Measurements from ENCODE around the gene CAPN15. TPM values are rescaled to one million over a fixed set of nuclear protein-coding genes. Genes with fewer than 3 reads are reported as not detected.

CAPN15 gene
- total and polyA plus RNA-seq, 9 donors = 17.2 to 36.7 (median 29.8) TPM

DNA sequence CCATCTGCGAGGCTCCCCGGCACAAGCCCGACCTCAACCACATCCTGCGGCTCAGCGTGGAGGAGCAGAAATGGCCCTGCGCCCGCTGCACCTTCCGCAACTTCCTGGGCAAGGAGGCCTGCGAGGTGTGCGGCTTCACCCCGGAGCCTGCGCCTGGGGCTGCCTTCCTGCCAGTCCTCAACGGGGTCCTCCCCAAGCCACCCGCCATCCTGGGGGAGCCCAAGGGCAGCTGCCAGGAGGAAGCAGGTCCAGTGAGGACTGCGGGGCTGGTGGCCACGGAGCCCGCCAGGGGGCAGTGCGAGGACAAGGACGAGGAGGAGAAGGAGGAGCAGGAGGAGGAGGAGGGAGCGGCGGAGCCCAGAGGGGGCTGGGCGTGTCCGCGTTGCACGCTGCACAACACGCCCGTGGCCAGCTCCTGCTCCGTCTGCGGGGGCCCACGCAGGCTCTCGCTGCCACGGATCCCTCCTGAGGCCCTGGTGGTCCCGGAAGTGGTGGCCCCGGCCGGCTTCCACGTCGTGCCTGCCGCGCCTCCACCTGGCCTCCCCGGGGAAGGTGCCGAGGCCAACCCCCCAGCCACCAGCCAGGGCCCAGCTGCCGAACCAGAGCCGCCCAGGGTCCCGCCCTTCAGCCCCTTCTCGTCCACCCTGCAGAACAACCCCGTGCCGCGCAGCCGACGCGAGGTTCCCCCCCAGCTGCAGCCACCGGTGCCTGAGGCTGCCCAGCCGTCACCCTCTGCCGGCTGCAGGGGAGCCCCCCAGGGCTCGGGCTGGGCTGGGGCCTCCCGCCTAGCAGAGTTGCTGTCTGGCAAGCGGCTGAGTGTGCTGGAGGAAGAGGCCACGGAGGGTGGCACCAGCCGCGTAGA lies 19.6 kb downstream of the CAPN15 start:
- H3K4me1 ChIP-seq (ENCODE audit: control insufficient read depth, insufficient read depth, low read length) = peaks cover 5% of the 10 kb centered on the region
- H3K27ac ChIP-seq (ENCODE audit: low read length) = no peak overlapping the region
- no peak overlapping the region for H3K4me3 ChIP-seq (ENCODE audit: low read length)
- no peaks in the 10 kb centered on the region for H3K9me3 ChIP-seq (replicated peaks; ENCODE audit: control insufficient read depth, low read depth, low read length)
- peak; percentile 70 for DNase-seq
- H3K27me3 ChIP-seq (ENCODE audit: control insufficient read depth, insufficient read depth, low read length) = no peaks in the 10 kb centered on the region
- peaks cover 33% of the 10 kb centered on the region for H3K36me3 ChIP-seq (ENCODE audit: control insufficient read depth, insufficient read depth, low read length)
- 76% methylated on average over 53 of the region's 60 CpGs for WGBS (ENCODE audit: insufficient coverage)

DNA sequence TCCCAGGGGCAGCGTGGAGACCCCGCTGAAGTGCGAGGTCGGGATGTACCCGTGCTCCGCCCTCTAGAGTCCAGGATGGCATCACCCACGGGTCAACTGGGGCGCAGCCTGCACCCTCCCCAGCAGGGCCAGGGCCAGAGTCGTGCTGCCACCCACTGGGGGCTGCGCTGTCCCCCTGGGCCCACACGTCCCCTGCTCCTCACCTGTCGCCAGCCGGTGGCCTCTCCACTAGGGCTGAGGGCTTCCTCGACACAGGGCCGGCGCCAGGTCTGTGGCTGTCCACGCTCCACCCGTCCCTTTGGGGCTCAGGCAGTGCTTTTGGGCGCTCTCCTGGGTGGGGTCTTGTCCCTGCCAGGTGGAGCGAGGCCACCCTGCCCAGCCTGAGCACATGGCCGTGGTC lies 21.1 kb downstream of the CAPN15 start:
- Histone ChIP-seq H3K27me3 (ENCODE audit: control insufficient read depth, insufficient read depth, low read length) (no peaks in the 10 kb centered on the region), H3K36me3 (ENCODE audit: control insufficient read depth, insufficient read depth, low read length) (peaks cover 40% of the 10 kb centered on the region), H3K4me3 (ENCODE audit: low read length) (no peak overlapping the region), H3K4me1 (ENCODE audit: control insufficient read depth, insufficient read depth, low read length) (peaks cover 3% of the 10 kb centered on the region), H3K27ac (ENCODE audit: low read length) (no peak overlapping the region), H3K9me3 (replicated peaks; ENCODE audit: control insufficient read depth, low read depth, low read length) (no peaks in the 10 kb centered on the region)
- no peak for DNase-seq
- WGBS (ENCODE audit: insufficient coverage) = 92% methylated on average over 21 of the region's 21 CpGs

DNA sequence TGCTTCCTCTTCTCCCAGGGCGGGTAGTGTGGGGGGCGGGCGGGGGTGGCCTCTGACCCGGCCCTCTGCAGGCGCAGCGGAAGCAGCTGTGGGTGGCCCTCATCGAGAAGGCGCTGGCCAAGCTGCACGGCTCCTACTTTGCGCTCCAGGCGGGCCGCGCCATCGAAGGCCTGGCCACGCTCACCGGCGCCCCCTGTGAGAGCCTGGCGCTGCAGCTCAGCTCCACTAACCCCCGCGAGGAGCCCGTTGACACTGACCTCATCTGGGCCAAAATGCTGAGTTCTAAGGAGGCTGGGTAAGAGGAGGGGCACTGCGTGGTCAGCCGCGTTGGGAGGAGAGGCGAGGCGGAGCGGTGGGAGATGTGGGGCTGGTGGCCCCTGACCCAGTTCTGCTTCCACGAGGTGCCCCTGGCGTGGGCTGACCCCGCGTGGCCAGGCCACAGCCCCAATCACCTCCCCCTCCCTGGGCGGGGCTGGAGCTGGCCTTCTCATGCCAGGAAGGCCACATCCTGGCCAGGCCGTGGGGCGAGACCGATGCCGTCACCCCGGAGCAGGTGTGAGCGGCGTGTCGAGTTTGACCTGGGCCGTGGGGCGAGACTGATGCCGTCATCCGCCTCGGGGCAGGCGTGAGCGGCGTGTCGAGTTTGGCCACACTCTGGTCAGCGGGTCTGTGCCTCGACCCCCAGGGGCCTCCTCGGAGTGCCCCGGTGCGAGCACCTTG lies 22.2 kb downstream of the CAPN15 start:
- Histone ChIP-seq H3K9me3 (replicated peaks; ENCODE audit: control insufficient read depth, low read depth, low read length) (no peaks in the 10 kb centered on the region), H3K36me3 (ENCODE audit: control insufficient read depth, insufficient read depth, low read length) (peaks cover 50% of the 10 kb centered on the region), H3K27me3 (ENCODE audit: control insufficient read depth, insufficient read depth, low read length) (no peaks in the 10 kb centered on the region), H3K27ac (ENCODE audit: low read length) (no peak overlapping the region), H3K4me3 (ENCODE audit: low read length) (no peak overlapping the region), H3K4me1 (ENCODE audit: control insufficient read depth, insufficient read depth, low read length) (peaks cover 3% of the 10 kb centered on the region)
- no peak for DNase-seq
- 94% methylated on average over 38 of the region's 54 CpGs for WGBS (ENCODE audit: insufficient coverage)

DNA sequence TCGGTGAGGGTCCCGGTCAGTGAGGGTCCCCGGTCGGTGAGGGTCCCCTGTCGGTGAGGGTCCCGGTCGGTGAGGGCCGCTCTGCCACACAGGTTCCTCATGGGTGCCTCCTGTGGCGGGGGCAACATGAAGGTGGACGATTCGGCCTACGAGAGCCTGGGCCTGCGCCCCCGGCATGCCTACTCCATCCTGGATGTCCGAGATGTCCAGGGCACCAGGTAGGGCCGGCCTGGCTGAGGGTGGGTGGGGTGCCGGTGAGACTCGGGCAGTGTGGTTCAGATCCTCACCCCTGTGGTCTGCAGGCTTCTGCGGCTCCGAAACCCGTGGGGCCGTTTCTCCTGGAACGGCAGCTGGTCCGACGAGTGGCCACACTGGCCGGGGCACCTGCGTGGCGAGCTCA lies 23.7 kb downstream of the CAPN15 start:
- Histone ChIP-seq H3K27me3 (ENCODE audit: control insufficient read depth, insufficient read depth, low read length) (no peaks in the 10 kb centered on the region), H3K9me3 (replicated peaks; ENCODE audit: control insufficient read depth, low read depth, low read length) (no peaks in the 10 kb centered on the region), H3K36me3 (ENCODE audit: control insufficient read depth, insufficient read depth, low read length) (peaks cover 49% of the 10 kb centered on the region), H3K4me3 (ENCODE audit: low read length) (no peak overlapping the region), H3K4me1 (ENCODE audit: control insufficient read depth, insufficient read depth, low read length) (peaks cover 18% of the 10 kb centered on the region), H3K27ac (ENCODE audit: low read length) (no peak overlapping the region)
- WGBS (ENCODE audit: insufficient coverage) = 97% methylated on average over 26 of the region's 28 CpGs
- DNase-seq = no peak

DNA sequence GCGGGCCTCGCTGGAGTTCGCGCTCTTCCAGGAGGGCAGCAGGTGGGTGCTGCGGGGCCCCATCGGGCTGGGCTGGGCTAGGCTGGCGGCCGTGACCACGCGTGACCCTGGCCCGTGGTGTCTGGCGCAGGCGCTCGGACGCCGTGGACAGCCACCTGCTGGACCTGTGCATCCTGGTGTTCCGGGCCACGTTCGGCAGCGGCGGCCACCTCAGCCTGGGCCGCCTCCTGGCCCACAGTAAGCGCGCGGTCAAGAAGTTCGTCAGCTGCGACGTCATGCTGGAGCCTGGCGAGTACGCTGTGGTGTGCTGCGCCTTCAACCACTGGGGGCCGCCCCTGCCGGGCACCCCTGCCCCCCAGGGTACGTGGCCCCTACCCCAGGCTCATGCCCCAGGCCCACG lies 24.7 kb downstream of the CAPN15 start:
- 97% methylated on average over 34 of the region's 35 CpGs for WGBS (ENCODE audit: insufficient coverage)
- no peaks in the 10 kb centered on the region for H3K9me3 ChIP-seq (replicated peaks; ENCODE audit: control insufficient read depth, low read depth, low read length)

DNA sequence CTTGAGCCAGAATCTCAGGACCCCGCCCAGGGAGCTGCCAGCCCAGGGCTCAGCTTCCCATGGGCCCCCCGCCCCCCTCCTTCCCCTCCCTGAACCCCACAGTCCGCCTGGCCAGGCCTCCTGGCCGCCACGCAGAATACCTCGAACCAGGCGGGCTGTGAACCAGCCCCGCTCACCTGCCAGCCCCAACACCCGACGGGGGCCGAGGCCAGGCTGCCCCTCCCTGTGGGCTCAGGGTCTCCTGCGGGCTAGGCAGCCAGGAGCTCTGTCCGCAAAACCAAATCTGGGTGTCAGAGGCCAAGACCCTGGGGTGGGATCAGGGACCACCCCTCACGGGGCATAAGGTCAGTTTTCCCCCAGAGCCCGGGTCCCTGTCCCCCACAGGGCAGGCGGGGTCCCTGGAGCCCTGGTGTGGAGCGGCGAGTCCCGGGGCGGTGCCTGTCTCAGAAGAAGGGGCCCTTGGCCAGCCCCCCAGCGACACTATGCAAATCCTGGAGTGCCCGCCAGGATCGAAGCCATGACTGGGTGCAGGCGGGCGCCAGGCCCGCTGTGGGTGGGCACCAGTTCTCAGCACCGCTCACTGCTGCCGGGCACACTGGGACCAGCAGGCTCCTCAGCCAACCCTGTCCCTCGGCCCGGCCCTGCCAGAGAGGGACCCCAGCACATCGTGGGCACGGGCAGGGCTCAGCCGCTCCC lies 26.2 kb downstream of the CAPN15 start:
- Histone ChIP-seq H3K9me3 (replicated peaks; ENCODE audit: control insufficient read depth, low read depth, low read length) (no peaks in the 10 kb centered on the region), H3K27me3 (ENCODE audit: control insufficient read depth, insufficient read depth, low read length) (peaks cover 18% of the 10 kb centered on the region), H3K4me1 (ENCODE audit: control insufficient read depth, insufficient read depth, low read length) (peaks cover 33% of the 10 kb centered on the region), H3K4me3 (ENCODE audit: low read length) (no peak overlapping the region), H3K27ac (ENCODE audit: low read length) (no peak overlapping the region), H3K36me3 (ENCODE audit: control insufficient read depth, insufficient read depth, low read length) (peaks cover 41% of the 10 kb centered on the region)
- no peak for DNase-seq
- WGBS (ENCODE audit: insufficient coverage) = 89% methylated on average over 26 of the region's 33 CpGs

More for the DNA sequence above, 24.7 kb downstream of the CAPN15 start:
- peaks cover 25% of the 10 kb centered on the region for H3K4me1 ChIP-seq (ENCODE audit: control insufficient read depth, insufficient read depth, low read length)
- H3K27me3 ChIP-seq (ENCODE audit: control insufficient read depth, insufficient read depth, low read length) = peaks cover 3% of the 10 kb centered on the region
- H3K27ac ChIP-seq (ENCODE audit: low read length) = no peak overlapping the region
- peaks cover 47% of the 10 kb centered on the region for H3K36me3 ChIP-seq (ENCODE audit: control insufficient read depth, insufficient read depth, low read length)
- H3K4me3 ChIP-seq (ENCODE audit: low read length) = no peak overlapping the region
- no peak for DNase-seq

DNA sequence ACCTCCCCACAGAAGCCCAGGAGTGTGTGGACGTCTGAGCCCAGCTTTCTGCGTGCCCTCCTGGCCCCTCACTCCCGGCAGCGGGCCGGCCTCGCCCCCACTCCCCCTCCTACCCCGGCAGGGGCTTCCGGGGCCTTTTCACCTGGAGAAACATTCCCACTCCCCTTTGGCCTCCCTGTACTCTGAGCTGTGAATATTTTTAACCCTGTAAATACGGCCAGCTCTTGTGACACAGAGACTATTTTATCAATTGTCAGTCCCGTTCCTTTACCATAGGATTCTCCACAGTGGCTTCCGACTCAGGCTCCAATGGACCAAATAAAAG lies 26.7 kb downstream of the CAPN15 start:
- 54% methylated on average over 11 of the region's 11 CpGs for WGBS (ENCODE audit: insufficient coverage)
- Histone ChIP-seq H3K27ac (ENCODE audit: low read length) (no peak overlapping the region), H3K4me3 (ENCODE audit: low read length) (no peak overlapping the region), H3K36me3 (ENCODE audit: control insufficient read depth, insufficient read depth, low read length) (peaks cover 37% of the 10 kb centered on the region), H3K9me3 (replicated peaks; ENCODE audit: control insufficient read depth, low read depth, low read length) (no peaks in the 10 kb centered on the region), H3K4me1 (ENCODE audit: control insufficient read depth, insufficient read depth, low read length) (peaks cover 38% of the 10 kb centered on the region), H3K27me3 (ENCODE audit: control insufficient read depth, insufficient read depth, low read length) (peaks cover 23% of the 10 kb centered on the region)
- DNase-seq = no peak

DNA sequence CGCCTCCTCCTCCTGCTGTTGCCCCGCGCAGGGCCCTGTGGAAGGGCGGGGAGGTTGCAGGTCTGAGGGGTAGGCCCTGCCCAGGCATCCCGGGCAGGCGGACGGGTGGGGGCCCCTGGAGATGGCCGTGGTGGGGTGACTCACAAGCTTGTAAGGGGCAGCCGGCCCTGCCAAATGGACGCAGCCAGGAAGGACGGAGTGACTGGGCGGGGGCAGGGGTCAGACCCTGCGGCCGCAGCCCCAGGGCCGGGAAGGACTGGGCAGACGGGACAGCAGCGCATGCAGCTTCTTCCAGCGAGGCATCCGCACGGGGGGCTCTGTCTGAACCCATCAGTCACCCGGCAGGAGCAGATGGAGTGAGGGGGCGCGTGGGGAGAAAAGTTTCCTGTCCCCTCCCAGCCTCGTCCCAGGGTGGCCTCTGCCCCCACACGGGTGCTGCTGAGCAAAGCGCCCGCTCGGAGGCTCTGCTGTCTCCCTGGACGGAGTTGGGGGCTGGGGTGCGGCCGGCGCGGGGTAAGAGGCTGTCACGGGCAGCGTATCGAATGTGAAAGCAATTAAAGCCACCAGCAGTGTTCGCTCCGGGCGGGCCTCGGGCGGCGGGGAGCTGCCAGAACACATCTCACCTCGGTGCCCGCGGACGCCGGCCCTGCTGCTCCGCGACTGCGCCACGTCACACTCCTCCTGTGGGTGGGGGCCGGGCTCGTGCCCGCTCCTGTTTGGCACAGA lies 27.3 kb downstream of the CAPN15 start:
- no peak for DNase-seq
- peaks cover 29% of the 10 kb centered on the region for H3K27me3 ChIP-seq (ENCODE audit: control insufficient read depth, insufficient read depth, low read length)
- 61% methylated on average over 49 of the region's 54 CpGs for WGBS (ENCODE audit: insufficient coverage)
- peaks cover 43% of the 10 kb centered on the region for H3K4me1 ChIP-seq (ENCODE audit: control insufficient read depth, insufficient read depth, low read length)
- H3K27ac ChIP-seq (ENCODE audit: low read length) = no peak overlapping the region
- H3K36me3 ChIP-seq (ENCODE audit: control insufficient read depth, insufficient read depth, low read length) = peaks cover 31% of the 10 kb centered on the region
- no peak overlapping the region for H3K4me3 ChIP-seq (ENCODE audit: low read length)
- H3K9me3 ChIP-seq (replicated peaks; ENCODE audit: control insufficient read depth, low read depth, low read length) = no peaks in the 10 kb centered on the region

DNA sequence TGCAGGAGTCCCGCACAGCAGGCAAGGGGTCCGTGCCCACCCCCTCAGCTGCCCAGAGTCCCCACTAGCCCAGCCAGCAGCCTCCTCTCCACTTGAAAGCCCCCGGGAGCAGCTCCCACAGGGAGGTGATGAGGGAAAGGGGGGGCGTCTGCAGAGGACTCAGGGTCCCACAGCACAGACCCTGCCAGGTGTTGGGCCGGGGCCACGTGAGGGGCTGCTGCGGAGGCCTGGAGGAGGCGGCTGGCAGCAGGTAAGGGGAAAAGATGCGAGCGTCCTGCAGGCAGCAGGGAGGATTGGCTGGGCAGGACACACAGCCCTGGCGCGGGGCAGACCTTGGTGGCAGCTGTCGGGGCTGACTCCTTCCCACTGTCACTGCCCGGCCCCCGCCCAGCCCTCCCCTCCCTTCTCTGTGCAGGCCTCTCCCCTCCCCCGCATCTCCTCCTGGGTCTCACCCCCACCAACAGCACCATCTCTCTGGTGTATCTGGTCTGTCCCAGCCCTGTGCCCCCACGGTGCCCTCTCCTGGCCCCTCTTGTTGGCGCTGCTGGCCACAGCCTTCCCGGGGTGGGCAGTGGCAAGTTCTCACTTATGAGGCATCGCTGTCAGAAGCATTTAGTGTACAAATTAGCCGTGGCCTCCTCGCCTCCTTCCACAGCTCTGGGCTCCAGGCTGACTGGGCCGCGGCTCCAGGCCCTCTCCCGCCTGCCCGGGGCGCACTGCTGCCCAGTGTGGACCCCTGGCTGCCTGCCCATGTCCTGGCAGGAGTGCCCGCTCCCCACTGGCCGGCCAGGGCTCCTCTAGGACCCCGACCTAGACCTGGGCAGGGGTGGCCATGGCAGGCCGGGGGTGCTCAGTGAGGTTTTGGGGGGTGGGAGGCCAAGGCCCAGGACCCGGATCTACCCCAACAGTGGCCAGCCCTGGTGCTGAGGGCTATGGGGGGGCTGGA lies 28.3 kb downstream of the CAPN15 start:
- WGBS (ENCODE audit: insufficient coverage) = 62% methylated on average over 23 of the region's 32 CpGs
- no peak overlapping the region for H3K27ac ChIP-seq (ENCODE audit: low read length)
- no peak for DNase-seq

More for the DNA sequence above, 28.3 kb downstream of the CAPN15 start:
- Histone ChIP-seq H3K9me3 (replicated peaks; ENCODE audit: control insufficient read depth, low read depth, low read length) (no peaks in the 10 kb centered on the region), H3K27me3 (ENCODE audit: control insufficient read depth, insufficient read depth, low read length) (peaks cover 31% of the 10 kb centered on the region), H3K4me1 (ENCODE audit: control insufficient read depth, insufficient read depth, low read length) (peaks cover 44% of the 10 kb centered on the region), H3K4me3 (ENCODE audit: low read length) (no peak overlapping the region), H3K36me3 (ENCODE audit: control insufficient read depth, insufficient read depth, low read length) (peaks cover 29% of the 10 kb centered on the region)
